Right ventricle myocardium inferior (tissue), 1 donor: ENCODE measurements around the gene NUMA1. TPM values are rescaled to one million over a fixed set of nuclear protein-coding genes. Genes with fewer than 3 reads are reported as not detected.
A peak's percentile ranks its signal among the peaks of the same experiment; 100 is the strongest.

ENCODE experiments used
- ATAC-seq: fragments of 200-7000 bp; cut with Tn5 transposase; one replicate; pipeline ENCODE4 v1.9.1; 2020; ENCODE audit warnings: mild to moderate bottlenecking, moderate library complexity
- DNase-seq: peaks from one replicate; pipeline ENCODE4 v3.0.0; 2021; ENCODE audit errors: missing footprints
- intact Hi-C: fragments of 100-400 bp; cut with DNase I; formaldehyde crosslinking; loops from one replicate; pipeline ENCODE4 v1.11.0; 2022
- total RNA-seq: library from RNA; stranded (reverse); fragmentation: NEBNext Ultra II Directional; extraction: Animal tissue kit (Norgen Biotek cat#: 25700); gene quantifications from one replicate; pipeline ENCODE4 v1.2.1, GENCODE V29; 2021
- donor health status: DM: no; HTN: yes; CAD: no; lungs with severe emphysema.

Gene NUMA1
- total RNA-seq, 1 donor from 2014 or later: 81.3 TPM

- intact Hi-C loops: loop anchor here (1.0 to 2.0 kb wide), 3 partner anchors 9 to 120 kb away; partner anchors contain the start of gene ANAPC15
- ATAC-seq (peak; percentile 99), DNase-seq (peak; percentile 100)
Measured at GRCh38 chr11:72102946-72103753, 22.8 kb upstream of the NUMA1 start, which contains the start of gene LAMTOR1. TSS of gene LAMTOR1 (minus strand) at chr11:72103297. CDS start at chr11:72103224, 73 bp downstream.

- no peak for ATAC-seq
- intact Hi-C loops: loop anchor here (2.0 kb wide), 2 partner anchors 62 to 120 kb away; no protein-coding TSS in a partner anchor
- no peak for DNase-seq
Measured at GRCh38 chr11:72102631-72102945, 22.2 kb upstream of the NUMA1 start.

GRCh38 chr11:72102162-72102561, 21.8 kb upstream of the NUMA1 start:
- ATAC-seq: no peak
- intact Hi-C loops: loop anchor here (2.0 kb wide), 2 partner anchors 61 to 121 kb away; no protein-coding TSS in a partner anchor
- DNase-seq: no peak

GRCh38 chr11:72100462-72100861, 20.1 kb upstream of the NUMA1 start:
- ATAC-seq: no peak

GRCh38 chr11:72100009-72100408, 19.7 kb upstream of the NUMA1 start:
- ATAC-seq (no peak), DNase-seq (no peak)
- intact Hi-C loops: no loop called here

More at GRCh38 chr11:72100462-72100861, 20.1 kb upstream of the NUMA1 start:
- intact Hi-C loops: no loop called here
- no peak for DNase-seq

GRCh38 chr11:72098741-72099140, 18.4 kb upstream of the NUMA1 start:
- no peak for ATAC-seq
- intact Hi-C loops: no loop called here
- DNase-seq: no peak

GRCh38 chr11:72091292-72091691, 10.9 kb upstream of the NUMA1 start:
- peak; percentile 76 for DNase-seq
- intact Hi-C loops: loop anchor here (1.0 kb wide), 1 partner anchor 66 kb away; no protein-coding TSS in a partner anchor
- peak; percentile 89 for ATAC-seq

GRCh38 chr11:72088076-72088808, 7.9 kb upstream of the NUMA1 start:
- DNase-seq: no peak
- intact Hi-C loops: no loop called here
- no peak for ATAC-seq

GRCh38 chr11:72085621-72086351, 5.4 kb upstream of the NUMA1 start:
- intact Hi-C loops: no loop called here
- ATAC-seq: no peak
- DNase-seq: no peak

GRCh38 chr11:72084965-72085364, 4.6 kb upstream of the NUMA1 start:
- DNase-seq (no peak), ATAC-seq (no peak)

GRCh38 chr11:72084076-72084475, 3.7 kb upstream of the NUMA1 start:
- ATAC-seq (no peak), DNase-seq (no peak)
- intact Hi-C loops: no loop called here

More at GRCh38 chr11:72084965-72085364, 4.6 kb upstream of the NUMA1 start:
- intact Hi-C loops: no loop called here

- intact Hi-C loops: no loop called here
- DNase-seq: no peak
Measured at GRCh38 chr11:72083414-72083813, 3.1 kb upstream of the NUMA1 start.

GRCh38 chr11:72081821-72082453, 1.6 kb upstream of the NUMA1 start:
- DNase-seq (no peak), ATAC-seq (no peak)
- intact Hi-C loops: no loop called here

More at GRCh38 chr11:72083414-72083813, 3.1 kb upstream of the NUMA1 start:
- ATAC-seq: no peak

- ATAC-seq (no peak), DNase-seq (no peak)
- intact Hi-C loops: no loop called here
Measured at GRCh38 chr11:72081184-72081644, 872 bp upstream of the NUMA1 start.

GRCh38 chr11:72079819-72080325, 470 bp downstream of the NUMA1 start:
- peak; percentile 2 for ATAC-seq
- DNase-seq: no peak
- intact Hi-C loops: loop anchor here (1.0 kb wide), 2 partner anchors 32 to 39 kb away; partner anchors contain the start of gene ANAPC15

- intact Hi-C loops: no loop called here
- DNase-seq (no peak), ATAC-seq (no peak)
Measured at GRCh38 chr11:72078477-72078876, 1.9 kb downstream of the NUMA1 start.

GRCh38 chr11:72075756-72076155, 4.6 kb downstream of the NUMA1 start:
- intact Hi-C loops: no loop called here
- ATAC-seq (no peak), DNase-seq (no peak)

GRCh38 chr11:72075109-72075508, 5.2 kb downstream of the NUMA1 start:
- ATAC-seq: no peak
- intact Hi-C loops: no loop called here
- no peak for DNase-seq
